ENCODE measurements around the gene HS6ST1.

Gene HS6ST1

DNA sequence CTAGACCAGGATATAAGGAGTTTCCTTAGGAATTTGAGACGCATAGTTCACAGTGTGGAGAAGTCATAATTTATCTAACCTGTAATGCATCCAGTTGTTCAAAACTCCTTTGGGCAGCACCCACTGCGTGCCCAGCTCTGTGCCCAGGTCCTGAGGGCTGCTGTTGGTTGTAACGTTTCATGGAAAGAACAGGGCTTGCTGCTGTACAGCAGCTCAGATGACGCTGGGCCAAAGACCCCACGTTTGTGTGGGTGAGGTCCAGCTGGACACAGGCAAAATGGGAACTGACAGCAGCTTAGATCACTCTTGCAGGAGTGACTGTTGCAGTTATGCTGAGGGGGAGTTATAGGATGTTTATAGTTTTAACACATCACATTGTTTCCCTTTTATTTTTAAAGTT is 30.0 kb upstream of the HS6ST1 start:
- DNase-seq (ENCODE audit: low read depth, low spot score): no peak

- DNase-seq (ENCODE audit: low read depth, low spot score): no peak
Observed at GRCh38 chr2:128347701-128348539, 29.3 kb upstream of the HS6ST1 start.

DNA sequence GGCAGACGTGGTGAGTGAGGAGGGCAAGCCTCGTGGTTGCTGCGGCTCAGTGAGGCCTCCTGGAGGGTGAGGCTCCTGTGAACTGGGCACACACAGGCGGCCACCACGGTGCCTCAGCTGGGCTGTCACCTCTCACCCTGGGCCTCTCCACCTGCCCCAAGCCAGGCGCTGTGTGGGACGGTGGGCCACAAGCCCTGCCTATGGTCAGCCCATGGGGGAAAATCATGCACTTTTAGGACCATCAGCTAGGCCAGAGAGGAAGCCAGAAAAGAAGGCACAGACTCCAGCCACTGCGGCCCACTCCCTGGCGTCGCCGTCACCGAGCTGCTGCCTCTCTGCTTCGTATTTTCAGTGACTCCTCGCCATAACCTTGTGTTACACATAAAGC is 28.5 kb upstream of the HS6ST1 start:
- no peak for DNase-seq (ENCODE audit: low read depth, low spot score)

GRCh38 chr2:128346291-128347170 is 27.9 kb upstream of the HS6ST1 start:
- no peak for DNase-seq (ENCODE audit: low read depth, low spot score)

- DNase-seq (ENCODE audit: low read depth, low spot score): no peak
Observed at GRCh38 chr2:128345436-128346165, 26.9 kb upstream of the HS6ST1 start.

- DNase-seq (ENCODE audit: low read depth, low spot score): no peak
Observed at GRCh38 chr2:128344101-128344500, 25.4 kb upstream of the HS6ST1 start.

- DNase-seq (ENCODE audit: low read depth, low spot score): no peak
Observed at GRCh38 chr2:128343459-128343858, 24.8 kb upstream of the HS6ST1 start.

DNA sequence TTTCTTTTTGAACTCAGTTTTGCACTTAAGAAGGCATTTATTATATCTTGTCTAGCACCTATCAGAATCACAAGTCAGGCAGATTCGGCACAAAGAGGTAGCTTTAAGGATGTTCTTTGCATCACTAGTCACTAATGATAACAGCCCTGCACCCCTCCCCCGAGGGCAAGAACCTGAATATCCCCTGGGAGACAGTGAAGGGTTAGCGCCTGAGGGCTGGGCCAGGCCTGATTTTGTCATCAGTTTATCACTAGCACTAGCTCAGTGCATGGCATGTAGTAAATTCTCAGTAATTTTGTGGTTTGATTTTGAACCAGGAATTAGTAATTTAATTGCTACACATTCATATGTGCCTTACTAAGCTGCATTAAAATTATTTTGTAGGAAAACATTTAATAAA is 23.9 kb upstream of the HS6ST1 start:
- no peak for DNase-seq (ENCODE audit: low read depth, low spot score)

GRCh38 chr2:128341621-128342020 is 23.0 kb upstream of the HS6ST1 start:
- DNase-seq (ENCODE audit: low read depth, low spot score): no peak

DNA sequence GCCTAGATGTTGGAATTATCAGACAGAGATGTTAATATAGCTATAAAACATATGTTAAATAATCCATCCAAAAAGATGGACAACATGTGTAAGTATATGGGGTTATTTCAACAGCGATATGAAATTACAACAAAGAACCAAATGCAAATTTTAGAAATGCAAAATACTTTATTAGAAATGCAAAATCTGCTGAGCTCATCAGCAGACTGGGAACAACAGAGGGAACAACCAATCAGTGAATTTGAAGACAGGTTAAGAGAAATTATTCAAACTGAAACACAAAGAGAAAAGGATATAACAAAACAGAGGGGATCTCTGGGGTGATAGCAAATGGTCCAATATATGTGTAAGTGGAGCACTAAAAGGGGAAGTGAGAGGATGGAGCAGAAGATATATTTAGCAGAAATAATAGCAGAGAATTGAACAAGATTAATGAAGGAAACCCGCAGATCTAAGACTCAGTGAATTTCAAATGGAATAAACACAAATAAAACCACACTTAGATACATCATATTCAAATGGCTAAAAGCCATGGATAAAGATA is 13.5 kb upstream of the HS6ST1 start:
- no peak for DNase-seq (ENCODE audit: low read depth, low spot score)

- DNase-seq (ENCODE audit: low read depth, low spot score): no peak
Observed at GRCh38 chr2:128330583-128330982, 11.9 kb upstream of the HS6ST1 start.

GRCh38 chr2:128329607-128330006 is 10.9 kb upstream of the HS6ST1 start:
- no peak for DNase-seq (ENCODE audit: low read depth, low spot score)

- no peak for DNase-seq (ENCODE audit: low read depth, low spot score)
Observed at GRCh38 chr2:128327180-128327964, 8.7 kb upstream of the HS6ST1 start.

GRCh38 chr2:128326346-128326745 is 7.7 kb upstream of the HS6ST1 start:
- no peak for DNase-seq (ENCODE audit: low read depth, low spot score)

DNA sequence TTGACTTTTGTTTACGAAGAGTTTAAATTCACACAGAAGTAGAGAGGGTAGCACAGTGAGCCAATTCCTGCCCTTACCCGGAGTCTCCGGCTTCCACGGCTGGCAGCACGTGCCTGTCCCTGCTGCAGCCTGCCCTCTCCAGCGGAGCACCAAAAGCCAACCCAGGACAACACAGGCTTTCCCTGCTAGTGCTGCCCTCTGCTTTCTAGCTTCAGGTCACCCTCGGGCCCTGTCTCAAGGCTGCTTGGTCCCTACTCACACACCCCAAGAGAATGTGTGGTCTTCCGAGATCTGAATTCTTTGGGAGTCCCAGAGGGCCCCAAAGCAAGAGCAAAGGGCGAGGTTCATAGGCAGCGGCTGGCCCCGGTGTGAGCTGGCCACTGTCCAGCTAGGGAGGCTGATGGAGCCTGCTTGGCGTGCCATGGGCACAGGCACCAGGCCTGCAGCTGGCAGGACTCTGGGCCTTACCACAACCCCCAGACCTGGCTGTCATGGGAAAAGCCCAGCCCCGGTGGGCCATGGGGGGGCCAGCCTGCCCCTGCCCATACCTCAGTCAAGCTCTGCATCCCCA is 7.0 kb upstream of the HS6ST1 start:
- no peak for DNase-seq (ENCODE audit: low read depth, low spot score)

GRCh38 chr2:128324897-128325410 is 6.3 kb upstream of the HS6ST1 start:
- no peak for DNase-seq (ENCODE audit: low read depth, low spot score)

DNA sequence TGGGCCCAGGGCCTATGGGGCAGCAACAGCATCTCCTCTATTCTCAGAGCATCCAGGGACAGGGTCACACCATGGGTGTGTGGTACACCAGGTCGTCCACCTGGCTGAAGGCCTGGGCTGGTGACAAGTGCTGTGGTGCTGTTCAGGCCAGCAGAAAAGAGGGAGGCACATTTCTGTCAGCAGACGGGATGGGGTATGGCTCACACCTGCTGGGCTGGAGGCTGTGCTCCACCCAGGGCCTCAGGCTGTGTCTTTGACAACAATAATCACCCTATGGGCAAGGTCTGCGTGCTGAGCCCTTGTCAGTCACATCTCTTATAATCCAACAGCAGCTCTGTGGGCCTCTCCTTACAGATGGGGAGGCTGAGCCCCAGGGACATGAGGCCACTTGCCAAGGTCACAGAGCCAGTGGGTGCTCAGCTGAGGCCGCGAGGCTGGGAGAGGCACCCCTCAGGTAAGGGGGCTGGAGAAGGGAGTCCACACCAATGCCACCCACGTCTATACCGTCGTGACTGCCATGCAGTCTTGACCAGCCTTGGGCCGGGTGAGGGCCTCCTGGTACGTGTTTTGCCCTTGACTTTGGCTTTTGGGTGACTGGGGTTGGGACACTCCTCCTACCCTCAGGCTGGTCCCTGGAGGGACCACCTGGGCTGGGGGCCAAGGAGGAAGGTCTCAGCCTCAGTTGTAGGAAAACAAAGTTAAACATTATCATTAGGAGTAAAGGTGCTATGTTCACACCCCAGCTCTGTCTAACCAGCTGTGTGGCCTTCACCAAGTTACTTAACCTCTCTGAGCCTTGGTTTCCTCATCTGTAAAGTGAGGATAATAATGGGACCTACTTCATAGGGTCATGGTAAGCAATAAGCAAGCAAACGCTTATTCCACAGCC is 5.6 kb upstream of the HS6ST1 start:
- DNase-seq (ENCODE audit: low read depth, low spot score): no peak

GRCh38 chr2:128323555-128323931 is 4.9 kb upstream of the HS6ST1 start:
- no peak for DNase-seq (ENCODE audit: low read depth, low spot score)
